Activated naive CD4-positive, alpha-beta T cell treated with anti-CD3 and anti-CD28 coated beads, Interleukin-2, amount 10 ng/mL, durations not matched to agents 7 days and 5 days (primary cell): Measurements from ENCODE around the gene C14orf119.

ENCODE experiments used
- CTCF ChIA-PET: fragments of 350-600 bp; sonication (Branson Sonifier 250); formaldehyde crosslinking; loops from one replicate; lab custom pipeline; 2021; ENCODE audit warnings: antibody characterized with exemption; lab: Charles Lee
- DNase-seq: peaks from one replicate; pipeline ENCODE4 v3.0.0-alpha.2; 2020
- H3K27ac Mint-ChIP-seq: one replicate; pipeline ENCODE4 v1.8.0; 2021; ENCODE audit warnings: mild to moderate bottlenecking, moderate library complexity, mixed read lengths
- H3K27me3 Mint-ChIP-seq: one replicate; pipeline ENCODE4 v1.8.0; 2021; ENCODE audit warnings: mild to moderate bottlenecking, mixed read lengths
- H3K36me3 Mint-ChIP-seq: one replicate; pipeline ENCODE4 v1.8.0; 2021; ENCODE audit warnings: mixed read lengths
- H3K4me1 Mint-ChIP-seq: one replicate; pipeline ENCODE4 v1.8.0; 2021; ENCODE audit warnings: mixed read lengths
- H3K4me3 Mint-ChIP-seq: one replicate; pipeline ENCODE4 v1.8.0; 2021; ENCODE audit warnings: mild to moderate bottlenecking, moderate library complexity, mixed read lengths
- H3K9me3 Mint-ChIP-seq: one replicate; pipeline ENCODE4 v1.8.0; 2021; ENCODE audit warnings: mixed read lengths

The C14orf119 gene

DNA sequence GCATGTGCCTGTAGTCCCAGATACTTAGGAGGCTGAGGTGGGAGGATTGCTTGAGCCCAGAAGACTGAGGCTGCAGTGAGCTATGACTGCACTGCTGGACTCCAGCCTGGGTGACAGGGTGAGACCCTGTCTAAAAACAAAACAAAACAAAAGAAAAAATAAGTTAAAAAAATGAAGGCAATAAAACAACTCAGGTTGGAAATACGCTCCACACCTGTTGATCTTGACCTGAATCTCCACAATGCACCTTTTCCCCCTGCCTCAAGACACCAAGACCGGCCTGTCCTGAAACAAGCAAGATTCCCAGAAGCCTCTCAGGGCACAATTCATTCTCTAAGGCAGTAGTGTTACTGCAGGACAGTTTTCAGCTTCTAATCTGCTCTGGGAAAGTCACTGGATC, 44.6 kb downstream of the C14orf119 start:
- no peaks in the 10 kb centered on the region for H3K9me3 Mint-ChIP-seq
- H3K4me3 Mint-ChIP-seq, result no peak overlapping the region
- no peaks in the 10 kb centered on the region for H3K36me3 Mint-ChIP-seq
- CTCF ChIA-PET, result interaction anchor here (1.0 kb wide), 1 partner anchor 47 kb away, joined by 3 read pairs; no protein-coding TSS in a partner anchor
- no peak for DNase-seq
- peaks cover 35% of the 10 kb centered on the region for H3K27me3 Mint-ChIP-seq
- no peak overlapping the region for H3K27ac Mint-ChIP-seq
- H3K4me1 Mint-ChIP-seq, result no peaks in the 10 kb centered on the region

DNA sequence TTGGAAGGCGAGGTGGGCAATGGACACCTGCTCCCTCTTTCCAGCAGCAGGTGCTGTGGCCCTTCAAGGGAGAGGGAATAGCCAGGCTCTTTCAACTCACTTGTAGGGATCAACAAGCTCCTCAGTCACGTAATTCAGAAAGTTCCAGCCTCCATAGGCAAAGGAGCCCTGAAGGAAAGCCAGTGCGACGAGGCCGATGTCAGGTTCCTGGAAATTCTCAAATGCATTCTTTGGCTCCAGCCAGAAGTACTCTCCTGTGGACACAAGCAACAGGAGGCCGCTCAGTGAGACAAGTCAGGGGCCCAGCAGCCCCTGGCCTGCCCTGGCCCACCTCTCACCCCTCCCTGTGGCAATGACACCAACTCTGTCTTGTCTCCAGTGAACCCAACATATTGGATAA, 45.1 kb downstream of the C14orf119 start:
- CTCF ChIA-PET, result interaction anchor here (1.0 kb wide), 1 partner anchor 47 kb away, joined by 3 read pairs; no protein-coding TSS in a partner anchor

DNA sequence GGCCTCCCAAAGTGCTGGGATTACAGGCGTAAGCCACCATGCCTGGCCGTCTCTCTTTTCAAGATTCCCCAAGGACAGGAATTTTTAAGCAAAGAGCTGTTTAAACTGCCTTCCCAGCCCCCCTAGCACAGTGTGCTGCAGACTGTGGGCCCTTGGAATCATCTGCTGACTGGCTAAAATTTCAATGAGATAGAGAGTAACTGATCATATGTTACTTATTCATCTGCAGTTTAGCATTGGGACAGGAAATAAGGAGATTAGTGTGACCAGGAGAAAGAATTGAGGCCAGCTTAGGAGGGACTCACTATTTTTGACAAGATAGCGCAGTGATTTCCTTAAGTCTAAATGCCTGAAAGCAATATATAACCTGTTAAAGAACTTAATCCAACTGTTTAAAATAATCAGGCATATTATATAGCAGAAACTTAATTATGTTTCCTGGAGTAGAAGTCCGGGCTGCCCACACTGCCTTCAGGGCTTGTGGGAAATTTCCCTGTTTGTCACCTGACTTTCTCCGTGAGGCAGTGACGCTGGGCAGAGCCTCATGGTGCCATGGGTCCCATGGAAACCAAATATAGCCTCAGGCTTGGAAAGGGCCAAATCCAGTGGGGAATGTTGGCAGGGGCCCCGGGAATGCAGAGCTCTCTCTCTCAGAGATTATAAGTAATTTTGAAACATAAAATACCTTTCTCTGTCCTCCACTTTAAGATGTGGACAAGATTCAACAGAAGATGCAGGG, 46.6 kb downstream of the C14orf119 start:
- Mint-ChIP-seq H3K4me1 (no peaks in the 10 kb centered on the region), H3K27ac (no peak overlapping the region), H3K36me3 (no peaks in the 10 kb centered on the region), H3K27me3 (peaks cover 48% of the 10 kb centered on the region), H3K9me3 (no peaks in the 10 kb centered on the region), H3K4me3 (no peak overlapping the region)
- DNase-seq, result no peak
- CTCF ChIA-PET, result no interaction called here

More for the DNA sequence above, 45.1 kb downstream of the C14orf119 start:
- Mint-ChIP-seq H3K27ac (no peak overlapping the region), H3K9me3 (no peaks in the 10 kb centered on the region), H3K36me3 (no peaks in the 10 kb centered on the region), H3K4me3 (no peak overlapping the region), H3K27me3 (peaks cover 35% of the 10 kb centered on the region), H3K4me1 (no peaks in the 10 kb centered on the region)
- DNase-seq, result no peak

DNA sequence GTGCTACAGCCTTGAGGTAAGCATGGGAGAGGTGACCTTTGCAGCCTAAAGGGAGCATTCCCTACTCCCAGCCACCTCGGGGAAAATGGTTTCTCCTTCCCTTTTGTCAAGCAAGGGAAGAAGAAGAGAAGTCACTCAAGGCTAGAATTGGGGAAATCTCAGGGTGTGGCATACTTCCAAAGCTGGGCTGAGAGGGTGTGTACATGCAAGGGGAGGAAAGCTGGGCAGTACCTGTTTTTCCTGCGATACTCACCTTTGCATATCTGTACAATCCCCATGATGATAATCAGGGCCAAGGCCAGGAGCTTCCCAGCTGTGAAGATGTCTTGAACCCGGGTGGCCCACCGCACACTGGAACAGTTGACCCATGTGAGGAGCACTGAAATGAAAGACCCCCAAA, 47.5 kb downstream of the C14orf119 start:
- H3K36me3 Mint-ChIP-seq, result no peaks in the 10 kb centered on the region
- CTCF ChIA-PET, result no interaction called here
- H3K4me1 Mint-ChIP-seq, result no peaks in the 10 kb centered on the region
- no peaks in the 10 kb centered on the region for H3K9me3 Mint-ChIP-seq
- H3K27me3 Mint-ChIP-seq, result peaks cover 53% of the 10 kb centered on the region
- no peak overlapping the region for H3K4me3 Mint-ChIP-seq
- no peak overlapping the region for H3K27ac Mint-ChIP-seq
- no peak for DNase-seq

DNA sequence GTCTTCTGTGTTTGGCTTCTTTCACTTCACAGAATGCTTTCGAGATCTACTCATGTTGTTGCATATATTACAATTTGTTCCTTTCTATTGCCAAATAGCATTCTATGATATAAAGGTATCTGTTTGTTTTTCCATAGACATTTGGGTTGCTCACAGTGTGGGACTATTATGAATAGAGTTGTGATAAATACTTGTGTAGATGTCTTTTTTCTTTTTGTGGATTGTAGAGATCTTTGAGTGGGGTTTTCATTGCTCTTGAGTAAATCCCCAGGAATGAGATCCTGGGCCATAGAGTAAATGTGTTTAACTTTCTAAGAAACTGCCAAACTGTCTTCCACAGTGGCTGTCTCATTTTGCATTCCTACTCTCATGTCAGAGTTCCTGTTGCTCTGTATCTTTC, 48.6 kb downstream of the C14orf119 start:
- Mint-ChIP-seq H3K9me3 (no peaks in the 10 kb centered on the region), H3K4me1 (no peaks in the 10 kb centered on the region), H3K27me3 (peaks cover 53% of the 10 kb centered on the region), H3K36me3 (no peaks in the 10 kb centered on the region), H3K27ac (no peak overlapping the region), H3K4me3 (no peak overlapping the region)
- no peak for DNase-seq
- CTCF ChIA-PET, result interaction anchor here (1.7 kb wide), 1 partner anchor 23 kb away, joined by 5 read pairs; no protein-coding TSS in a partner anchor

DNA sequence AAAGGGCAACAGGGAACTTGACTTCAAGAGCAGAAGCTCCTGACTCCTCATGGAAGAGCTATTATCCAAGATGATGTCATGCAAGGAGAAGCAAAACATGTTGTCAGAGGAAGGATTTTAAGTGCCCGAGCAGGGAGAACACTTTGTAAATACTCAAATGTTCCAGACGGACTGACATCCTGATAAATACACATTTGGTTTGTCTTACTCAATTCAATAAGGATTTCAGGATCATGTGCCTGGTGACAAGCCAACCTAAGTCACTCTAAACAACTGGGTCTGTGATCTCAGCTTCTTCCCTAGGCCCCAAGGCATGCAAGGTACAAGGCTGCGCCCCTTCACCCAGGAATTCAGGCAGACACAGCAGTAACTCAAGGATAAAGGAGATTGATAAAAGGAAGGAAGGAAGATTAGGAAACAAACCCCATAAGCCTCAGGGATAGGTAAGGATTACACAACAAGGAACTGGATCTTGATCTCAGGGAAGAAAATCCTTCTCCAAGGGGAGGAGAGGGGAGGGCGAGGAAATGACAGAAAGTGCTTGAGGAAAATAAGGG, 50.6 kb downstream of the C14orf119 start:
- no peak for DNase-seq
- Mint-ChIP-seq H3K27ac (no peak overlapping the region), H3K4me1 (no peaks in the 10 kb centered on the region), H3K27me3 (peaks cover 45% of the 10 kb centered on the region), H3K9me3 (no peaks in the 10 kb centered on the region), H3K36me3 (no peaks in the 10 kb centered on the region), H3K4me3 (no peak overlapping the region)
- CTCF ChIA-PET, result interaction anchor here (1.1 to 1.7 kb wide), 2 partner anchors 25 to 38 kb away, joined by 3 to 5 read pairs; no protein-coding TSS in a partner anchor

DNA sequence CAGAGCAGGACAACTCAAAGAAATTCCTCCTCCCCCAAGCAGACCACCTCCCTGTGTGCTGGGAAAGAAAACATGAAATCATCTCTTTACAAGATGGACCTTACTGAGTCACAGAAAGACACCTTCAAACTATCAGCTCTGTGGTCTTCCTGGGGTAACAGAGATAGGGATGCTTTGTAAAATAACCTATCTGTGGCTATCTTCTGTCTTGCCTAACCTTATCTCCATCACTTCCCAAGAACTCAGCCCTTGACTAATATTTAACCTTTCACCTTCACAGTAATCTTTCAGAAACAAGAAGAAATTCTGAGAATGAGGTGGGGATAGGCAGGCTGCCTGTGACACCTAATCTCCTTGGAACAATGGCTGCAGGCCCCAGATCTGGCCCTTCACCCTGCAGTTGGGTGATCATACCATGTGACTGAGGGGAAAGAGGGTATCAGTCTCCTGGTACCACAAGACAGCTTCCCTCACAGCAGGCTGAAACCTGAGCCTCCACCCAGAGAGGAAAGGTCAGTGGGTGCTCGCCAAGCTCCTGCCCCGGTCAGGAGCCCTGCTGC, 51.1 kb downstream of the C14orf119 start:
- H3K27ac Mint-ChIP-seq, result no peak overlapping the region
- CTCF ChIA-PET, result no interaction called here
- no peak overlapping the region for H3K4me3 Mint-ChIP-seq
- no peaks in the 10 kb centered on the region for H3K9me3 Mint-ChIP-seq
- no peak for DNase-seq
- peaks cover 40% of the 10 kb centered on the region for H3K27me3 Mint-ChIP-seq
- H3K36me3 Mint-ChIP-seq, result no peaks in the 10 kb centered on the region
- H3K4me1 Mint-ChIP-seq, result no peaks in the 10 kb centered on the region

DNA sequence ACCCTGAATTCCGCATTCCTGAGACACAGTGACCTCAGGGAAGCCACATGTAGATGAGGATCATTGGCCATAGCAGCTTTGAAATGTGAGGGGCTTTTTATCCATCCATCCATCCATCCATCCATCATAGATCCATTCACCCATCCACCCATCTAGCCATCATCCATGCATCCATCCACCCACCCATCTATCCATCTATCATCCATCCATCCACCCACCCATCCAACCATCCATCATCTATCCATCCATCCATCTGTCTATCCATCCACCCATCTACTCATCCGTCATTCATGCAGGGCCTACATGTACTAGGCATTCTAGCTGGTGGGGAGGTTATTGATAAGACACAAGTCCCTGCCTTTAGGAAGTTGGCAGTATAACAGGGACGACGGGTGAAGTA, 51.7 kb downstream of the C14orf119 start:
- H3K9me3 Mint-ChIP-seq, result no peaks in the 10 kb centered on the region
- H3K36me3 Mint-ChIP-seq, result no peaks in the 10 kb centered on the region
- H3K27me3 Mint-ChIP-seq, result peaks cover 39% of the 10 kb centered on the region
- CTCF ChIA-PET, result no interaction called here
- no peak overlapping the region for H3K27ac Mint-ChIP-seq
- DNase-seq, result no peak
- no peaks in the 10 kb centered on the region for H3K4me1 Mint-ChIP-seq
- H3K4me3 Mint-ChIP-seq, result no peak overlapping the region

DNA sequence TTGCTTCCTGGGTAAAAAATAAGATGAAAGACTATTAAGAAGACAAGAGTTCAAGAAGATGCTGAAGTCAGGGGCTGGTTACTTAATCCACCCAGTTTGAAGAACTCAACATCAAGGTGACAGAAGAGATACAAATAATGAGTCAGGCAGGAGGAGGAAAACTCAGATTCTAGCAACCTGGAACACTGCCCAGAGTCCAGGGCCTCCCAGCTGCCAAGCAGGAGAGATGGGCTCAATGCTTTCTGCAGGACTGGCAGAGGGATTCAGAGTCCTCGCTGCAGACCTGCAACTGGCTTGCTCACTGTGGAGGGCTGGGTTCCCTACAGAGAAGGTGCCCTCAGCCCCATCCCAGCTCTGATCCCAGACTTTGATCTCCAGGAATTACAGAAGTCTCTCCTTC, 52.4 kb downstream of the C14orf119 start:
- Mint-ChIP-seq H3K36me3 (no peaks in the 10 kb centered on the region), H3K9me3 (no peaks in the 10 kb centered on the region), H3K27me3 (peaks cover 35% of the 10 kb centered on the region), H3K27ac (no peak overlapping the region), H3K4me3 (no peak overlapping the region), H3K4me1 (no peaks in the 10 kb centered on the region)
- DNase-seq, result no peak
- CTCF ChIA-PET, result no interaction called here

DNA sequence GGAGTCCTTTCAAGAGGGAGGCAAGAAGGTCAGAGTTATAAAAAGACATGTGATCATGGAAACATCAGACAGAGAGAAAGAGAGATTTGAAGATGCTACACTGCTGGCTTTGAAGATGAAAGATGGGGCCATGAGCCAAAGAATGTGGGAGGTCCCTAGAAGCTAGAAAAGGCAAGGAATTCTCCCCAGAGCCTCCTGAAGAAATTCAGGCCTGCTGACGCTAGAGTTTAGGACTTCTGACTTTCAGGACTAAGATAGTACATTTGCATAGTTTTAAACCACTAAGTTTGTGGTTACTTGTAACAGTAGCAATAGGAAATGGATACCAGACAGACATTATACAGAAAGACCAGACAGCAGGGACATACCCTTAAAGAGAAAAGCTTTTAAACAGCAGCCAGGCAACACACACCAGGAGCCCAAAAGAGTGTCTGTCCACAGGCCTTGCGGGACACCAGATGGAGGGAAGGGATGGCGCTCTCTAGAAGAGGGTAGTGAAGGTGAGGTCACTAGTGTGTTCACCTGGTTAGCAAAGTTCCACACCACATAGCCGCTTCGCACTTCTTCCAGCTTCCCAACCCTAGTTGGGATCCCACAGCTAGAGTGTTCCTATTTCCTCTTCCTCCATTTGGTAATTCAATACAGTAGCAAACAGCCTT, 53.4 kb downstream of the C14orf119 start:
- H3K27me3 Mint-ChIP-seq, result peaks cover 33% of the 10 kb centered on the region
- H3K4me3 Mint-ChIP-seq, result no peak overlapping the region
- H3K4me1 Mint-ChIP-seq, result peaks cover 5% of the 10 kb centered on the region
- no peaks in the 10 kb centered on the region for H3K36me3 Mint-ChIP-seq
- no peak for DNase-seq
- CTCF ChIA-PET, result no interaction called here
- no peak overlapping the region for H3K27ac Mint-ChIP-seq
- no peaks in the 10 kb centered on the region for H3K9me3 Mint-ChIP-seq

DNA sequence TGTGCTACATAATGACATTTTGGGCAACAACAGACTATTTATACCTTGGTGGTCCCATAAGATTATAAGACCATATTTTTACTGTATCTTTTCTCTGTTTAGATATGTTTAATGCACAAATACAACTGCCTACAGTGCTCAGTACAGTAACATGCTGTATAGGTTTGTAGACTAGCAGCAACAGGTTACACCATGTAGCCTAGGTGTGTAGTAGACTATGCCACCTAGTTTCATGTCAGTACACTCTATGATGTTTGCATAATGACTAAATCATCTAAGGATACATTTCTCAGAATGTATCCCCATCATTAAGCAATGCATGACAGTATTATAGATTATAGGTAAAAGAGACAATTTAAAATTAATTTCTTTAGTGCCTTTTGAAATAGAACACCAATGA, 54.4 kb downstream of the C14orf119 start:
- no peak for DNase-seq
- Mint-ChIP-seq H3K9me3 (no peaks in the 10 kb centered on the region), H3K27me3 (peaks cover 40% of the 10 kb centered on the region), H3K4me3 (no peak overlapping the region), H3K4me1 (peaks cover 16% of the 10 kb centered on the region), H3K36me3 (no peaks in the 10 kb centered on the region), H3K27ac (no peak overlapping the region)
- CTCF ChIA-PET, result interaction anchor here (0.8 kb wide), 1 partner anchor 29 kb away, joined by 3 read pairs; no protein-coding TSS in a partner anchor
